ENCODE data around the gene ARHGAP29. TPM values are rescaled to one million over a fixed set of nuclear protein-coding genes. Genes with fewer than 3 reads are reported as not detected.

ARHGAP29 gene
- total and polyA plus RNA-seq, 10 of the 15 experiments (the other 5 are each of a cell fraction or from before 2014, with no cell fraction given), result under 0.01 to 0.43 (median 0.10) TPM; not detected in 4

DNA sequence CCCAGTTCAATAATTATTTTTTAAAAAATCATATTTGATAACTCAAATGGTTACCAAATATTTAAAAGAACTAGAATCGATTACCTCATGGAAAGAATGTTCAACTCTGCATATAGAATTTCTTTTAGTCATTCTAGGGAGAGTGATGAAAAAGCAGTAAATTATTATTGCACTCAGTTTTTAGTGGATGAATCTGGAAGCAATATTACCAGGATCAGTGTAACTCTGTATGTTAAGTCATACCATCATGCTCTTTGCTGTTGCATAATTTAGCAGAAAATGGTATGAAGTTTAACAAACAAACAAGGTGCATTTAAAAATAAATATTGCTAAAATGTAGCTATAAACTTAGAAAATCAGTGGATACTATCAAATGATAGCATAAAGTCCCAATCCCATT is 46.1 kb upstream of the ARHGAP29 start (continued):
- no peak for TF ChIP-seq CUX1 (IDR thresholded peaks at IDR 0.05; ENCODE audit: insufficient replicate concordance, low read depth, low read length)
- TF ChIP-seq MYB (IDR thresholded peaks at IDR 0.05; ENCODE audit: borderline replicate concordance, low read depth, low read length), result no peak
- TF ChIP-seq IRF4 (IDR thresholded peaks at IDR 0.05; ENCODE audit: low read depth, low read length), result no peak
- no peak for TF ChIP-seq CHD1 (IDR thresholded peaks at IDR 0.05; ENCODE audit: low read depth, low read length)

- H4K20me1 ChIP-seq (ENCODE audit: control insufficient read depth, insufficient read depth), result no peaks in the 10 kb centered on the region
- BruUV-seq (replicated peaks), result no TSS peak
- no peaks in the 10 kb centered on the region; a peak in 1 of 4 replicates for H3K27me3 ChIP-seq (replicated peaks in 1 of 2; ENCODE audit: control insufficient read depth in 2 of 2, insufficient read depth in 2 of 2, low read length in 1 of 2)
- ChIA-PET CTCF (no interaction called here), RAD21 (ENCODE audit: unreplicated experiment) (no interaction called here), POLR2A (no interaction called here), SMC1A (ENCODE audit: uncharacterized antibody, unreplicated experiment) (interaction anchor here (0.6 kb wide), 1 partner anchor 15 kb away, joined by 3 read pairs; no protein-coding TSS in a partner anchor)
- intact Hi-C loops (cut with micrococcal nuclease; ENCODE audit: unreplicated experiment), result no loop called here
- H3K4me2 ChIP-seq (ENCODE audit: control insufficient read depth, insufficient read depth), result no peak overlapping the region
- no peak overlapping the region for H3K27ac ChIP-seq (ENCODE audit: control insufficient read depth, insufficient read depth)
- H3K9me3 ChIP-seq (replicated peaks; ENCODE audit: control insufficient read depth, insufficient read depth, low read length), result no peaks in the 10 kb centered on the region
- H3K36me3 ChIP-seq (ENCODE audit: control insufficient read depth in 2 of 2, insufficient read depth in 2 of 2, low read length in 1 of 2), result no peaks in the 10 kb centered on the region
- ATAC-seq (no peak), DNase-seq (ENCODE audit: low read depth, low spot score) (no peak), FAIRE-seq (no peak)
- WGBS (ENCODE audit: insufficient coverage, insufficient replicate concordance, low lambda C conversion rate, missing lambda C conversion rate), result 28% methylated on average over 5 of the region's 5 CpGs
- no peaks in the 10 kb centered on the region for H3K79me2 ChIP-seq (ENCODE audit: control insufficient read depth, insufficient read depth, low read length)
- H3K9ac ChIP-seq (ENCODE audit: control insufficient read depth, insufficient read depth, low read length), result no peak overlapping the region
- no peak overlapping the region for H3K4me3 ChIP-seq
- TF ChIP-seq LARP7 (IDR thresholded peaks at IDR 0.05) (no peak), KDM1A (IDR thresholded peaks at IDR 0.05; ENCODE audit: borderline replicate concordance) (no peak)
- in situ Hi-C loops (cut with MboI), result no loop called here
- H3K4me1 ChIP-seq (ENCODE audit: control insufficient read depth, insufficient read depth, low read length), result peaks cover 4% of the 10 kb centered on the region; the same call in 1 of the 2 replicates
- H2AFZ ChIP-seq (ENCODE audit: control insufficient read depth, low read depth, low read length), result no peak overlapping the region
Measured at GRCh38 chr1:94282143-94282711, 44.8 kb upstream of the ARHGAP29 start.

Data from GM12878 (cell line).